ENCODE data around the gene BANP.
"Not testable (repeated sequence)": the region's sequence is repeated elsewhere in the genome, so short reads cannot be mapped to it uniquely, and the experiment has no call there.

BANP gene

GRCh38 chr16:88067530-88068411 is 116.5 kb downstream of the BANP start:
- DNase-seq = no peak

DNA sequence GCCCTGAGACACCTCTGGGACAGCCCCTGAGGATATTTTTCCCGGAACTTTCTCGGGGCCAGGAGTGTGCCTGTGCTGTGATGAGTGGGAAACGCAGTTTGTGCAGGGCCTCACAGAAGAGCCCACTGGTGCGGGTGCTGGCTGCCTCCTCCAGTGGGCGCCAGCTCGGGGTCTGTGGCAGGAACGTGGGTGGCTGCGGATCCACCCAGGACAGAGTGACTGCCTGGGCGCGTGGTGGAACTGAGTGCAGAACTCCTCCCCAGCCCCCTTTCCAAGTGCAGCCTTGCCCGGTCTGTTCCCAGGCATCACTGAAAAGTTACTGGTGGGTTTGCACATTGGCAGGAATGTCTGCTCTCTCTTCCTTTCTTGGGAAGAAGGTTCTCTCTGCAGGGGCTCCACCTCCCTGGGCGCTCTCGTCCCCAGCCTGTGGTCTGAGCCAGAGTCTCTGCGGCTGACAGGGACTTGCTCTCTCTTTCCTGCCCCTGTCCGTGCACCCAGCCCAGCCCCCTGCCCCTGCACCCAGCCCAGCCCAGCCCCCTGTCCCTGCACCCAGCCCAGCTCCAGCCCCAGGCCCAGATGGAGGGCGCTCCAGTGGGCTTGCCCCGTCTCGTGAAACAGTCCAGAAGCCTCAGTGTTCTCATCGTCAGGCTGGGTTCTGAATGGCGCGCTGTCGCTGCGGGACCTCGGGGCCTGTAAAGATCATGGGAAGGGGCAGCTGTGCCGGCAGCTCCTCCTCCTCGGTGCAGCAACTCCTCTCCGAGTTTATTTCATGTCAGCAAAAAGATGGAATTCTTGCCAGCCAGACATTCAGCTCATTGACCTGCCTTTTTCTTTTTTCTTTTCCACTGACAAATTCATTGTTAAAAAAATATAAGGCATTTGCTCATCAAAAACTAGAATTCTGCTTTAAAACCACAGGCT is 117.5 kb downstream of the BANP start:
- no peak for DNase-seq

DNA sequence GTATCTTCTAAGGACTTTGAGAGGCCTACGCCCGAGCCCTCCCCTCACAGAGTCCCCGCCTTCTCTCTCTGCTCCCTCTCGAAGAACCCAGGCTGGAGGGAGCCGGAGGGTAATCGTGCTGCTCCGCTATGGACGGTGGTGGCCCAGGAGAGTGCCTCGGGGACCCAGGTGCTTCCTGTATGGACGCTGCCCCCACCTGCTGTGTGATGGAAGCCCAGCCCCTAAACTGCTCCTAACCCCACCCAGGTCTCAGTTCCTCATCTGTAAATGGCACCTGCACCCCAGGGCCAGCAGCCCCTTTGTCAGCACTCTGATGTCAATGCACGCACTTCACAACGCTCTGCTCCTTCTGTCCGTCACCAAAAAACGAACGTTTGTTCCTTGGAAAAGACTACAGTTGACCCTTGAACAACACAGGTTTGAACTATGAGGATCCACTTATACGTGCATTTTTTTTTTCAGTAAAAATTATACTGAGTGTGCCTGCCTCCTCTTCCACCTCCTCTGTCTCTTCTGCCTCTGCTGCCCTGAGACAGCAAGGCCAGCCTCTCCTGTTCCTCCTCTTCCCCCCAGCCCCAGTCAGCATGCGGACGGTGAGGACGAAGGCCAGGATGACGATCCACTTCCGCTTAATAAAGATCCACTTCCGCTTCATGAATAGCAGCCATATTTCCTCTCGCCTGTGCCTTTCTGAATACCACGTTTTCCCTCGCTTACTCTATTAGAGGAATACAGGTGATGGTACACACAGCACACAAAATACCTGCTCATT is 118.3 kb downstream of the BANP start:
- DNase-seq = no peak

- no peak for DNase-seq
Measured at GRCh38 chr16:88070341-88070740, 119.1 kb downstream of the BANP start.

DNA sequence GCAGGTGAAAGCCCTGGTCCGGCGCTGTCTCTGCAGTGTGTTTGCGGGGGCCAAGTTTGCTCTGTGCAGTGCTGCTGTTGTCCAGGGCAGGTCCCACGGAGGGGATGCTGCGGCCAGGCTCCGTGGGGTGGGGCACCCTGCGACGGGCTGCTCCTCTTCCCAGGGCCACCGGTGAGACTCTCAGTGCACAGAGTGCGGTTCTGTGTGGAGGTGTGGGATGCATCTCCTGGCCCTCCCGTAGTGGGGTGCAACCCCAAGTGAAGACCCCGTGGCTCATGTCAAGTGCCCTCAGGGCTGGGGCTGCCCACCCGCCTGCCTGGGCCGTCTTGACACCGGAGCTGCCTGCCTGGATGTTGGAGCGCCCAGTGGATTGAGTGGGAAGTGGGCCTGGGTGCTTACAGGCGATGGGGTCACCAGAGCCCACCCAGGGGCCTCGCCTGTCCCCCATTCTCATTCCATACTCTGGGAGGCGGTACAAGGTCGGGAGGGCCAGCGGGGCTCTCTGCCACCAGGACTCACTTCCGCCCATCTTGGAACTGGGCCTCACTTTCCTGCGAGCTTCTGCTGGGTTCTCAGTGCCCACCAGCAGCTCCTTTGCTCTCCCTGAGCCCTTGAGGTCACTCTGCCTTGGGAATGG is 119.9 kb downstream of the BANP start:
- DNase-seq = no peak

GRCh38 chr16:88071908-88072307 is 120.7 kb downstream of the BANP start:
- DNase-seq = no peak

DNA sequence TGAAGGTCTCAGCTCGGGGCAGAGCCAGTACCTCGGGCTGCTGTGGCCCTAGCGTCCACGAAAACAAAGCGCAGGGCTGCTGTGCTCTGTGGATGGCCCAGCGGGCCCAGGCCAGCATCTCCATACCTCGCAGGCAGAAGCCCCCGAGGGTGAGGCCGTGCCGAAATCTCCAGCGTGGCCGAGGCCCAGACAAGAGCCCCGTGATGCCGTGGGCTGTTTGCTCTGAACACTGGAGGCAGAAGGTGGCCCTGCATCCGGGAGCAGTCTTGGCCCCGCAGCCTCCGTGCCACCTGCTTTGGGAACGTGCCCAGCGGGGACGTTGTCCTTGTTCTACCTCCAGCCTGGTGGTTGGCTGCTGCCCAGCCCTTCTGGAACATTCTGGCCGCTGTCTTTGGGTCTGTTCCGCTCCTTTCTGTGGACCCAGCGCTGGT is 121.4 kb downstream of the BANP start:
- no peak for DNase-seq

GRCh38 chr16:88073201-88073721 is 122.0 kb downstream of the BANP start:
- DNase-seq = no peak

DNA sequence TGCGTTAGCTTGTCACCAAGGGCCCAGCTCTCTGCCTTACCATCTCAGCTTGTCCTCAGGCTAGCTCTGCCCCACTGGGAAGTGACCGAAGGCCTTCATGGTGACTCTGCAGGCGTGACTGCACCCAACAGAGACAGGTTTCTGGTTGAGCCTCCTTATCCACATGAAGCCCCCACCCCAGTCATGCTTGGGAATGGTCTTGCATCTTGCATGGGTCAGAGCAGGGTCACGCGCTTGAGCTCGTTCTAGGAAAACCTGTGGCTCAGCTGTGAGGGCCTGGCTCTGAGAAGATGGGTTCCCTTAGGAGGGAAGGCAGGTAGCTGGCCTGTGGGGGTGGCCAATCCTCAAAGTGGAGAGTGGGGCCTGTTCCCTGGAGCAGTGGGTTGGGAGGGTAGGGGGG is 122.8 kb downstream of the BANP start:
- DNase-seq = no peak

DNA sequence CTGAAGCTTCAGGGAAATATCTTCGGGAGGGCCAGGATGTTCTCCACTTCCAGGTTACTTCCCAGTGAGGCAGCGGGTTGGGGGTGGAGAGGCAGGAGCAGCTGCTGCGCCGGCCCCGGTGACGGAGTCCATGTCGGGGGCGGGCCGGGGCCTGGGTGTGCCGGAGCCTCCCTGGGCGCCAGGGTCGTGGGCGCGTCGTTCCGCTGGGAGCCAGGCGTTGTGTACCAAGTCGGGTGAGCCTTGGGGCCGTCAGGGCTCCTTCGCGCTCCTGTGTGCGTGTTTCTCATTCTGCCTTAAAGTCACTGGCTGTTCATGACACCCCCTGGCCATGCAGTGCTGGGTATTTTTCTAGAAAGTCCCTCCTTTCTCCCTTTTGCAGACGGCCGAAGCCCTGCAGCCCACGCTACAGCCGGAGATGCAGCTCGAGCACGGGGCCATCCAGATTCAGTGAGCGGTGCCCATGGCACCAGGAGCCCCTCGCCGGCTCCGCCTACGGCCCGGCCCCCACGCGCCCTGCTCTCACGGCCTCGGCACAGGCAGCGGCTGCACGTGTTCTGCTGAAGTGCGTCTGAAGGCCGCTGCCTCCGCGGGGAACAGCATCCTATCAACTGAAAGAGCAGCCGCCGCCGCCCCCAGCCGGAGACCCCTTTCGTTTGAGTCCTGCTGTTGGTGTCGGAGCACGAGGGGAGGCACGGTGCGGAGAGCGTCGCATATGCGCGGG is 125.1 kb downstream of the BANP start:
- no peak for DNase-seq

- not testable (repeated sequence) for DNase-seq
Measured at GRCh38 chr16:88076932-88077320, 125.7 kb downstream of the BANP start.

- no peak for DNase-seq
Measured at GRCh38 chr16:88077328-88078108, 126.3 kb downstream of the BANP start.

GRCh38 chr16:88078111-88078775 is 127.0 kb downstream of the BANP start:
- no peak for DNase-seq

- DNase-seq = no peak
Measured at GRCh38 chr16:88083582-88083981, 132.3 kb downstream of the BANP start.

- DNase-seq = no peak
Measured at GRCh38 chr16:88084881-88085280, 133.6 kb downstream of the BANP start.

DNA sequence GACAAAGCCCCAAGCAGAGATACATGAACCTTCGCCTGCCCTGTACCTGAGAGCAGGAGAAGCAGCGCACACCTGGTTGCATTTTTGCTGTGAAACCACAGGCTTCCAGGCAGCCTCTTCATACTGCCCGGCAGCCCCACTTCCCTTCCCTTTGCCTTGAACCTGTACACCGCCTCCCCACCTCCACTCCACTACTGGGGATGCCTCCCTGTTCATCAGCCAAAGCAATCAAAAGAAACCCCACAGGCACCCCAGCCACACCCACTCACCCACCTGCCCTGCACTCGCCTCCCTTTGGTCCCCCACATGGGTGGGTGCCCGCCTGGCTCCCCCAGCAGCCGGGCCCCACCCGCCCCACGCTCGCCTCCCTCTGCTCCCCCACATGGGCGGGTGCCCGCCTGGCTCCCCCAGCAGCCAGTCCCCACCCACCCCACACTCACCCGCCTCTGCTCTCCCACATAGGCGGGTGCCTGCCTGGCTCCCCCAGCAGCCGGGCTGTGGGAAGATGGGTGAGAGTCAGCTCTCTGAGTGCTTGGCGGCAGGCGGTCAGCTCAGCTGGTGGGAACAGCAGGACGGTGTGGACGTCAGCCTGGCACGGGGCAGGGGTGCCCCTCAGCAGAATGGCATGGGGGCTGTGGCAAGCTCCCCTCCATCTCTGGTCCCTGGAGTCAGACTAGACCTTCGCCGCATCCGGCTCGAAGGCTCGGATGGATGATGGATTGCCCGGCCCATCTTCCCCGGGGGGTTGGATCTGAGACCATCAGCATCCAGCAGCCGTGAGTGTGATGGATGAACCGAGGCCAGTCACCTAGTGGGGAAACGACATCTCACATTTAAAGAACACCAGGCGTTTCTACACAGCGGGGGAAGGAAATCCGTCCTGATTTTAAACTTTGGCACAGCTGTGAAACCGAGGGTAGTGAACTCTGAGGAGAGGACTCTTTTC is 135.6 kb downstream of the BANP start:
- no peak for DNase-seq

GRCh38 chr16:88087517-88087877 is 136.3 kb downstream of the BANP start:
- no peak for DNase-seq

DNA sequence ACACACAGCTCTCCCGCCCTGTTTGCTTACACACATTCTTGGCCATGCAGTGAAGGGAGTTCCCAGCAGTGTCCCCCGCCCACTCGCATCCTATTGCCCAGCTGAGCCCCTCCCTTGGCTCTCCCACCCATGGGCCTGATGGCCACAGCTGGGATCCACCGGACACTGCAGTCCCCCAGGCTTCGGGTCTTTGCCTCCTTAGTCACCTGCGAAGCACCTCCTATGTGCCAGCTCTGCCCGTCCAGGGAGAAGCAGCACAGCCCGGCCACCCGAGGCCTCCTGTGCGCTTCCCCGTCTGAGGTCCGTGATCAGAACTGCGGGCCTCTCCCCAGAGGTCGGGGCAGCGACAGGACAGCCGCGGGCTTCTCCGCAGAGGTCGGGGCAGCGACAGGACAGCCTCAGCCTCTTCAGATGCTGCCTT is 136.9 kb downstream of the BANP start:
- DNase-seq = no peak

GRCh38 chr16:88088611-88089010 is 137.4 kb downstream of the BANP start:
- not testable (repeated sequence) for DNase-seq
